HG02759 (cell line): ENCODE data around the gene KRTAP20-4.

Experiments used
- ATAC-seq: cut with Tn5 transposase; IDR thresholded peaks from one replicate; pipeline ENCODE4 v1.9.1; 2021; ENCODE audit warnings: mild to moderate bottlenecking, moderate library complexity; ENCODE audit not compliant: unreplicated experiment

KRTAP20-4 gene

DNA sequence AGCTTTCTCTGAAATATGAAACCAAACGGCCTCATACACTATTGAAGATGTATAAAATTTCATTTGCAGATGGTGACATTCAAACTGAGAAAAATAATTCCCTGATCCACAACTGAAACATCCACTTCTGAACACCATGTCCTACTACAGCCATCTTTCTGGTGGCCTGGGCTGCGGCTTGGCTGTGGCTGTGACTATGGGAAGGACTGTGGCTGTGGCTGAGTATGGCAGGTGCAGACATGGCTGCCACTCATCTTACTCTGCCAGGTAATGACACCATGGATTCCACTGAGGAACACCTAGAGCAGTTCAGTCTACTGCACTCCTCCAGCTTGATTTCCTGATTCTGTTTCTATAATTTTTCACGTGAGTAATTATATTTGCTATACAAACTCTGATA lies at the start of gene KRTAP20-4:
KRTAP20-4 (plus strand) TSS at position 106 of the 400 bp plus-strand sequence.
- ATAC-seq, result no peak

DNA sequence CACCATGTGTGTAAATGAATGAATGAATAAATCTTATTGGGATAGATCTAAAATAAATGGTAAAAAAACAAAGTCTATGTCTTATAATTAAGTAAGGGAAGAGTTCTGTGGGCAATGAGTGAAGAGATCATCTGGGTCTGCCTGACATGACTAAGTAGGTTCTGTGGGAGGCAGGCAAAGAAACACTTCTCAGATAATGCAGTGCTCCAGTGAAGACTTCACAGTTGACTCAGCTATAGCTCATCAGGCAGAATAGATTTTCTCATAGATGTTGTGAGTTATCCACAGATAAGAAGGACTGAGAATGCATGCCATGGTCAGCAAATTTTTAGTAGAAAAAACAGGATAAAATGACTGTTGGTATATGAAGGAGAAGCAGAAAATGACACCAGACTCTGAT lies 42.7 kb upstream of the KRTAP20-4 start:
- ATAC-seq, result no peak

DNA sequence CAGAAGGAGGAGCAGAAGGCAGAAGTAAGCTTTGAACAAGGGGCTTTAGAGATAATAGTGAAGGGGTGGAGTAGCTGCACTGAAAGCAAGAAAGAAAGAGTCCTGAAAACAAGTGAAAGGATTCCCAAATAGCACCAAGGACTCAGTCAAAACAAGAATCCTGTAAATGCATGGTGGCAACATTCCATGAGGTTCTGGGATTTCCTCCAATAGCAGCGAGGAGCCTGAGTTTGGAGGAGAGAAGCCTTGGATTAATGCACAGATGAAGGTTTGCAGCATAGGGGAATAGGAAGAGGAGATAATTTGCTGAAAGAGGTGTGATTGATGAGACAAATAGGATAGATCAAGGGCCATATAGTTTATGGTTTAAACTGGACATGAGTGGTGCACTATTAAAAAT lies 41.1 kb upstream of the KRTAP20-4 start:
- no peak for ATAC-seq

DNA sequence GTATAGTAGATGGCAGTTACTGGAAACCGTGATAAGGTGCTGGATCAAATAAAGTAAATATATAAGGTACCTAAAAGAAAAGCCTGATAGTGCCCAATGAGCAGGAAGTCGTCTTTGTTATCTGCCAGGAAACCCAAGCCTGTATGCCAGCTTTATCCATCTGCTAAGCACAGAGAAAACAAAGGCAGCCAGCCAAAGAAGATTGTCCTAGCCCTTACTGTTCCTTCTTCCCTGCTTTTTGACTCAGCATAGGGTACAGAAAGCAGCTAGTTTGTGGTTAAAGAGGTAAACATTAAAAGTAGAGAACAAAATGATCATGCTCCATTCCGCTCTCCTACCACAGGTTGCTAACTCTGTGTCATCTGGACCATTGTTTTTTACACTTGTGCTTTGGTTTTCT lies 40.3 kb upstream of the KRTAP20-4 start:
- ATAC-seq, result no peak

DNA sequence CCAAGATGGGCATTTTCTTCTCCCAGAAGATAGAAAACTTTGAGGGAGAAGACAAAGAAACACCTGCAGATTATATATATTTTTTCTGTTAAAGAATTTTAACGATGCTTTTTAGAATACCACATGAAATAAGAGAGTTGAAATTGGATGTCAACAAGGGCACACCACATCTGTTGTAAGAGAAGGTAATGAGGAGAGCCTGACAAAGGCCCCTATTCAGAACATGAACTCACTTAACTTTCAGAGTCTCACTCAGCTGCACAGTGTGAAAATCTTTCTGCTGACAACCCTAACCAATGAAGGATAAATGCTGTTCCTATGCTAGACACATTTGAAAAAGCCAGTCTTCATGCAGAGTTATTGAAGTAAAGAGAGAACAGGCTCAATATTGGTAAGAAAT lies 37.6 kb upstream of the KRTAP20-4 start:
- ATAC-seq, result no peak

DNA sequence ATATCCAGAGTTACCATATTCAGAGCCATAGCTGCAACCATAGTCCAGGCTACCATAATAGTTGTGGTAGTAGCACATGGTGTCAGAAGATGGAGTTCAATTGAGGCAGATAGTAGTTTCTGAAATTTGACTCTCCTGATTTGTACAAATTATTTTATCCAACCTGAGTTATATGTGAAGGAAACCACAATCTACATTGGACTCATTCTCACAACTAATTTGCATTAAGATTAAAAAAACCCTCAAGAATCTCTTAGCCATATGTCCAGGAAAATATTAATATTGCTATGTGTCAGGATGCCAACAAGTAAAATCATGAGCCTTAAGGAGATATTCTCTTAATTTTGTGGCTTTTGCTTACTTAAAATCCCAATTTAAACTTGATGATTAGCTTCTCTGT lies 30.1 kb upstream of the KRTAP20-4 start, which contains the start of gene KRTAP22-2:
KRTAP22-2 (minus strand) TSS at position 101 of the 400 bp plus-strand sequence.
- ATAC-seq, result no peak

DNA sequence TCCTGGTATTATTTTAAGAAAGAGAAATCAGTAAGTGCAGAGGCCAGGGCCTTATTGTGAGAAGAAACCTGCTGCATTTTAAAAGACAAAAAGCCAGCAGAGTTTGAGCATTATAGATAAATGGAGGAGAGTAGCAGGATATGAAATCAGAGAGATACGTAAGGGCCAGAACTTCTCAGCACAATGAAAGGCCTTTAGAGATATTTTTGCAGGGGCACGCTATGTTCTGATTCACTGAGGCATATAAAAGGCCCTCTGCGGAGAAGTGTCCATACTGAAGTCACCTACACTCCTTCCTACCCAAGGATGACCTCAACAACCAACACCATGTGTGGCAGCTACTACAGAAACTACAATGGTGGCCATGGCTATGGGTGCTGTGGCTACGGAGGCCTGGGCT lies 28.3 kb upstream of the KRTAP20-4 start, which contains the start of gene KRTAP6-3:
KRTAP6-3 (plus strand) TSS at position 301 of the 400 bp plus-strand sequence; CDS start at position 307, 6 bp downstream.
- ATAC-seq, result no peak

DNA sequence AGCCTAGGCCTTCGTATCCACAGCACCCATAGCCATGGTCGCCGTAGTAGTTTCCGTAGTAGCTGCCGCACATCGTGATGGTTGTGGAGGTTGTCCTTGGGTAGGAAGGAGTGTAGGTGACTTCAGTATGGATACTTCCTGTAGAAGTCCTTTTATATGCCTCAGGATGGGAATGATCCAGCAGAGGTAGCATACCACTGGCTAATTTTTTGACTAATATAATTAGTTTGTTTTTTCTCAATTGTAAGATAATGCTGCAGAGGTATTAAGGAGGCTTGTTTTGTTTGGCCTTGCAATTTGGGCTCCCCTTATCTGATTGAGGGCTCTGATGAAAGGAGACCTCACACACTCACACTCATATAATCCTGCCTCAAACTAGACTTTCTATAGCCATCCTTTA lies 21.6 kb upstream of the KRTAP20-4 start, which contains the start of gene KRTAP6-2:
KRTAP6-2 (minus strand) TSS at position 101 of the 400 bp plus-strand sequence; CDS start at position 73, 28 bp downstream.
- ATAC-seq, result no peak

DNA sequence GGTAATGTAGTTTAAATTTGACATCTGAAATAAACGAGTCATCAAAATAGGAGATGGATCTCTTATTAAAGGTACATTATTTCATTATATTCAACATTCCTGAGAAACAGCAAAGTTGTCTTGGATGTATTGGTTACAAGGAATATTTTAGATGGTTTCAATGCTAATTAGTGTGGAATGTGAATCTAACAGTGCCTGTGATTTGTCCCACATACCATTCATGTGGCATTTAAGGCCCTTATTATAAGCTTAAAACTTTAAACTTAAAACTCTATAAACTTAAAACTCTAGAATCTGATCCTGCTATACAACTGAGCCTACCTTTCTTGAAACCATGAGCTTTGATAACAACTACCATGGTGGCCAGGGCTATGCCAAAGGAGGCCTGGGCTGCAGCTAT lies 19.6 kb upstream of the KRTAP20-4 start, which contains the start of gene KRTAP22-1:
KRTAP22-1 (plus strand) TSS at position 301 of the 400 bp plus-strand sequence.
- ATAC-seq, result no peak

DNA sequence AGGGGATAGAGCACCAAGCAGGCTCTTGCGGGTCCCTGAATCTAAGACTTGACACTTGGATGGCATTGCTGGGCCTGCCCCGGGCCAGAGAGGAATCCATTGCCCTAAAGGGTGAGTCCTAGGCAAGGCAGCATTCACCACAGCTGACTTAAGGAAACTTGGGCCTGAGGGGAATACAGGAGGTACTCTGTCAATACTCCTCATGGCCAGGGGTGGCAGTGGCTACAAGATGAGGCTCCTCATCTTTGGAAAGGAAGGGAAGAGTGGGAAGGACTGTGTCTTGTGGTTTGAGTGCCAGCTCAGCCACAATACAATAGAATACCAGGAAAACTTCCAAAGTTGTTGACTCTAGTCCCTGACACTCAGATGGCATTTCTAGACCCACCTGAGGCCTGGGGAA lies 14.5 kb upstream of the KRTAP20-4 start:
- no peak for ATAC-seq

DNA sequence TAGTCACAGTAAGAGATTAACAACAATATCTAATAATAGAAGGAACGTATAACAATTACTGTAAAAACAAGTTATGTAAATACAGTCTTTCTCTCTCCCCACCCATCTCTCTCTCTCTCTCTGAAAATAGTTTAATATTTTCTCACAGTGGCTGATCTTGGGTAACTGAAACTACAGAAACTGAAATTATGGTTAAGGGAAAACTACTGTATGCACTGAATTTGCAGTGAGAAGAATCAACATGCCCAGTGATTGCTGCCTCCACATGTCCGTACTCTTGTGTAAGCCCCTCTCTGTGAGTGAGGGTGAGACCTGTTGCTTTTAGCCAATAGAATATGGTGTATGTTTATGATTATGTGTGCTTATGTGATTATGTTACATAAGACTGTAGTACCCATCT lies 8.3 kb upstream of the KRTAP20-4 start:
- no peak for ATAC-seq

DNA sequence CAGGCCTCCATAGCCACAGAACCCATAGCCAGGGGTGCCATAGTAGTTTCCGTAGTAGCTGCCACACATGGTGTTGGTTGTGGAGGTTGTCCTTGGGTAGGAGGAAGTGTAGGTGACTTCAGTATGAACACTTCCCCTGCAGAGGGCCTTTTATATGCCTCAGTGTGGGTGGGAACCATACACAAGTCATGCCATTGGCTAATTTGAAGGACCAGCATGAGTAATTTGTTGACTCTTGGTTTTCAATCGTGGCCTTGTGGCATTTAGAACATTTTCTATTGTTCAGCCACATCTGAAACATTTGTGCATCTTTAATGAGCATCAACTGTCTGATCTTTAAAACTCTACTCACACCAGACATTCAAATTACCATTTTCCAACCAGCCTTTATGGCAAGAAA lies 6.6 kb upstream of the KRTAP20-4 start, which contains the start of gene KRTAP6-1:
KRTAP6-1 (minus strand) TSS at position 95 of the 400 bp plus-strand sequence; CDS start at position 69, 26 bp downstream.
- no peak for ATAC-seq

DNA sequence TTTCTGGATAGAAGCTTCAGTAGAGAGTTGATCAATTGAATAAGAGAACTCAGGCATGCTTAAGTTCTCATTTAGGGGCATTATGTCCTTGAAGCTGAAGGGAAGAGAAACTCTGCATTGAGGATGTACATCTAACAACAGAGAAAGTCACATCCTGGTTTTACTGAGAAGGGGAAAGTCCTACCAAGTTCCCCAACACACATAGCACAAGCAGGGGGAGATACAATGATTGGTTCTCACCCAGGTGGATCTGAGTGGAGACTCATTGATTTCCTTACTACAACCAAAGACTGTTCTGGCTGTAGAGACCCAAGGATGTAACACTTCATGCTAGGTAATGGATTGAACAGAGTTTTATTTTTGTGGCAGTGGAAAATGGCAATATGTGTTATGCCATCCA lies 5.2 kb upstream of the KRTAP20-4 start:
- no peak for ATAC-seq

DNA sequence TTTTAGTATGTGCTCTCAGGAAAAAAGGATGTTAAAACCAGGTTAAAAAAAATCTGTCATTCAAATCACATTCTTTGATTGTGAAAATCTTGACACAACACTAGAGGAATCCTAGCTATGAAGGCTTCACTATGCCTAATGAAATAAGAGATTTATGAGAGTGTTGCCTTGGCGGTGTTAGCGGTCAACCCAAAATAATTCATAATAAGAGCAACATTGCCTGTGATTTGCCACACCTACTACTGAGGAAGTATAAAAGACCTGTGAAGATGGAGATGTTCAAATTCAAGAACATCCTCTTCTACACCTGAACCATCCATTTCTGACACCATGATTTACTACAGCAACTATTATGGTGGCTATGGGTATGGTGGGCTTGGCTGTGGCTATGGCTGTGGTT lies 4.3 kb upstream of the KRTAP20-4 start, which contains the start of gene KRTAP20-1:
KRTAP20-1 (plus strand) TSS at position 301 of the 400 bp plus-strand sequence; CDS start at position 331, 30 bp downstream.
- ATAC-seq, result no peak

DNA sequence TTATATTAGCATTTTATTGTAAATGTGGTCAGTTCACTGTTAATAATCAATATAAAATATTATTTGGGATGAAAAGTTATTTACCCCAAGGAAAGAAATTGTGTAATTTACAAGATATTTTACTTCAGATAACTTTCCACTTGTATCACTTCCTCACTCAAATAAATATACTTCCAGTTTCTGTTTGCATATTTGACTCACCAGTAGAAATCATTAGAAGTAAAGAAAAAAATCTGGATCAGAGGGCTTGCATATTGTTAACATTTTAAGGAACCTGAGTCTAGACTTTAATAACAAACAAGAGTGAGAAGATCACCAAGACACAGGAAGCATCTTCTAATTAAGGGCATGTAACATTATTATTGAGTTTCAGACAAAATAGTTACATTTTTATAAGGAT lies 347 bp upstream of the KRTAP20-4 start:
- no peak for ATAC-seq

DNA sequence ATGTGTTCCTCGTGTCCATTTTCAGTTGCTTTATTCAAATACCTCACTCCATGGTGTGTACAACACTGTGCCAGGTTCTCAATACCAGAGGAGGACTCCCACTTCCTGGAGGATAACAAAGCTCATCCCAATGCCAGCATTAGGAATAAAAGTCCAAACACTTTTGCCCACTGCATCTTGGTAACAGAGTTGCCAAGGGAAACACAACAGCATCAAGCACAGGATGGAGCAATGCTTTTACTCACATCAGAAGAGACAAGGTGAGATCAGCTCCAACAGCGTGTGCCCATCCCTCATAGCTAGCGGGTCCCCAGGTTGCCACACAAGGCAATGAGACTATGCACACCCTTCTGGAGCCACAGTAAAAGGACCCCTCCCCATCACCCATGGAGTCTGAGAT lies 2.9 kb downstream of the KRTAP20-4 start:
- no peak for ATAC-seq

DNA sequence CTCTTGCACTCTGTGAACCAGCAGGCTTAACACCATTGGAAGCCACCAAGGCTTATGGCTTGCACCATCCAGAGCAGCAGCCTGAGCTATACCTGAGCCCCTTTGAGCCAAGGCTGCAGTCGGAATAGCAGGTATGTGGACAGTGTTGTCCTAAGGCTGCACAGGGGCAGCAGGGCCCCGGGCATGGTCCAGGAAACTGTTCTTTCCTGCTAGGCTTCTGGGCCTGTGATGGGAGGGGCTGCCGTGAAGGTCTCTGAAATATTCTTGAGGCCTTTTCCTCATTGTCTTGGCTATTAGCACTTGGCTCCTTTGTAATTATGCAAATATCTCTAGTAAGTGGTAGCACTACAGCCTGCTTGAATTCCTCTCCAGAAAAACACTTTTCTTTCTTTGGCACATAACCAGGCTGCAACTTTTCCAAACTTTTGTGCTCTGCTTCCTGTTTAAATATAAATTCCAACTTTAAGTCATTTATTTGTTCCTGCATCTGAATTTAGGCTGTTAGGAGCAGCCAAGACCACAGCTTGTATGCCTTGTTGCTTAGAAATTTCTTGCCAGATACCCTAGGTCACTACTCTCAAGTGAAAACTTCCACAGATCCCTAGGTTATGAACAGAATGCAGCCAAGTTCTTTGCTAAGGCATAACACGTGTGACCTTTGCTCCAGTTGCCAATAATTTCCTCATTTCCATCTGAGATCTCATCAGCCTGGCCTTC lies 5.2 kb downstream of the KRTAP20-4 start:
- no peak for ATAC-seq

DNA sequence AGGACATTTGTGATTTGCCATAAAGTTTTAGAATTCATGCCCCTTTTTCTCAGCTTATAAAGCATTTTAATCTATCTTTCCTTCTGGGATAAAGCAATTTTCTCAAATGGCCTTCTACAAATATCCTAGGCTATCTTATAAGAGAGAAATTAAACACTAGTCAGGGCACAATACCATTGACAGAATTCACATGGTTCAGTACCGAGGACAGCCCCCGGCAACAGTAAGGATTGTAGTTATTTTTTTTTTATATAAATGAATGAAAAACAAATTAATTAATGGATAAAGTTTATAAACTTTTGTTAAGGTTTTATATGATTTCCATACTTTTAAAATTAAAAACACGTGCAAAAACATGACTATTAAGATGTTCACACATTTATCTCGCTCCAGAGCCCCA lies 7.7 kb downstream of the KRTAP20-4 start:
- ATAC-seq, result no peak

DNA sequence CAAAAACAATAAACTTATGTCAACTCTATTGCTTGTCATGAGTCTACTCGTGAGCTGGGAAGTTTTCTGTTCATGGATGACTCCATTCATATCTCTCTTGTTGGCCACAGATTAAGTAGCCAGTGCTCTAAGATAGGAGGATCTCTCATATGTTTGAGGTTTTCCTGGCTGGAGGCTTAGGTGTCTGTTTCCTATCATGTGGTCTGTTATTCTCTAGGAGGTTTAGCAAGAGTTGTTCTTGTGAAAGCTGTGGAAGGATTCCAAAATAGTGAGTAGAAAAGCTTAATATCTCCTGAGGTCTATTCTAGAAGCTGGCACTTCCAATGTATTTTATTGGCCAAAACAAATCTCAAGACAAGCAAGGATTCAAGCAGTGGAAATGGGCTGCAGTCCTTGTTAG lies 8.8 kb downstream of the KRTAP20-4 start:
- ATAC-seq, result no peak

DNA sequence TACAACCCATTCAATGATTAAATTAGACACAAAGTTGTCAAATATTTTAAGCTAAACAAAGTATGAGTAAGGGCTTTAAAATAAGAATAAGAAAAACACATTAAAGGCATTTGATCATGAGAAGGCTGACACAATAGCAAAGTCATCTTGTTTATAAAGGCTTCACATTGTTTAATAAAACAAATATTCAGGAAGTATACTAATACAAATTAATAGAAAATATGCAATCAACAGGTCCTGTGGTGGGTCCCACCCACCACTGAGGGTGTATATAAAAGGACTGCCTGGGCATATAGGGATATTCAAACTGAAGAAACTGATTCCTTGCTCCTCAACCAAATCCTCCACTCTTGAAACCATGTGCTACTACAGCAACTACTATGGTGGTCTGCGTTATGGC lies 14.5 kb downstream of the KRTAP20-4 start, which contains the start of gene KRTAP20-2:
KRTAP20-2 (plus strand) TSS at position 301 of the 400 bp plus-strand sequence; CDS start at position 359, 58 bp downstream.
- ATAC-seq, result no peak

DNA sequence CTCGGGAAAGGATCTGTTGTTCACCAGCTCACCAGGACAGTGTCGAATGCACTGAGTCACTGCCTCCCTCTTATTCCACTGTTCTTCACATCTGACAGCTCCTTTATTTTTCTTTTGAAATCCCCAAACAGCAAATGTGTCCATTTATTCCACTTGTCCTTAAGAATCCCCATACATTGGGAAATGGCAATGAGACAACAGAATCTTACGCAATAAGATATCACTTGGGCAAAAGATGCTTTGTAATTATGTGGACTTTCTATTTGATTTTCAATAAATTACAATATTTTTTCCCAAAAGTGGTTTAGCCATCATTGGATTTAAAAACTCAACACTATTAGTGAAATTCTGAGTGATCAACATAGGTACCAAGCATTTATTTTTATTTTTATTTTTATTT lies 18.3 kb downstream of the KRTAP20-4 start:
- ATAC-seq, result no peak

DNA sequence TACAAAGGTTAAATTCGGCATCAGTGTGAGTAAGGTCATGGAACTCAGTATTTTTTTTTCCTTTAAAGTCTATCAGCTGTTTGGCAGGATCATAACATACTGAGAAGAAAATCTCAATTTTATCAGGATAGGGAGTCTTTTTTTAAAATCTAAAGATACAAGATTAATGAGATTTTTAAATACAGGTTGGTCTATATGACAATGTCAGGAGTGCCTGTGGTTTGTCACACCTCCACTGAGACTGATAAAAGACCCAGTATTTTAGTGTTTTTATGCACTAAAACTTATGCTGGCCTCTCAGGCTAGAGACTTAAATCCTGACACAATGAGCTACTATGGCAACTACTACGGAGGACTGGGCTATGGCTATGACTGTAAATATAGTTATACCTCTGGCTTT lies 22.1 kb downstream of the KRTAP20-4 start, which contains the start of gene KRTAP20-3:
KRTAP20-3 (plus strand) TSS at position 301 of the 400 bp plus-strand sequence.
- ATAC-seq, result no peak
